Activated CD8-positive, alpha-beta memory T cell treated with anti-CD3 and anti-CD28 coated beads, Interleukin-2, amount 50 U/mL, for 48 hours (primary cell): ENCODE data around the gene CYTL1.
"Not testable (repeated sequence)": the region's sequence is repeated elsewhere in the genome, so short reads cannot be mapped to it uniquely, and the experiment has no call there.

Source experiments
- DNase-seq: peaks from one replicate; pipeline ENCODE4 v3.0.0-alpha.2; 2020

CYTL1 gene

DNA sequence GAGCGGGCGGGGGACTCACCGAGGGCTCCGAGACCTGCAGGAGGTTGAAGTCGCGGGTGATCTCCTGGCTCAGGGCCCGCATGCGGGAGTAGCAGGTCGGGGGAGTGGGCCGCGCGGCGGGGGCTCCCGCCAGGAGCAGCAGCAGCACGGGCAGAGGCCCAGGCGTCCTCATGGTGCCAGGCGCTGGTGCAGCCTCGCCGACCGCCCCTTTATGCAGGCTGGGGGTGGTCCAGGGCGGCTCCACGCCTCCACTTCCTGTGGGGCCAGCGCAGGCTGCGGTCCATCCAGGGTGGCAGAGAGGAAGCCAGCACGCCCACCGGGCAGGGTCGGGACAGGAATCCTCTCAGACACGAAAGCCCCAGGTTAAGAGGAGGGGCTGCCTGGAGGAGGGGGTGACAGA is at the start of gene CYTL1:
Gene CYTL1, minus strand, starts transcription at position 185 of the 400 bp plus-strand sequence. Its CDS starts 13 bp downstream, at position 172.
- no peak for DNase-seq

GRCh38 chr4:5067908-5068307 is 48.6 kb upstream of the CYTL1 start:
- no peak for DNase-seq

DNA sequence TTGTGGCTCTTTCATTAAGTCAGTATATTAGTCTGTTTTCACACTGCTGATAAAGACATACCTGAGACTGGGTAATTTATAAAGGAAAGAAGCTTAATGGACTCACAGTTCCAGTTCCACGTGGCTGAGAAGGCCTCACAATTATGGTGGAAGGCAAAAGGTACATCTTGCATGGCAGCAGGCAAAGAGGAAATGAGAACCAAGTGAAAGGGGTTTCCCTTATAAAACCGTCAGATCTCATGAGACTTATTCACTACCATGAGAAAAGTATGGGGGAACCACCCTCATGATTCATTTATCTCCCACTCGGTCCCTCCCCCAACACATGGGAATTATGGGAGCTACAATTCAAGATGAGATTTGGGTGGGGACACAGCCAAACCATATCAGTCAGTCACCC is 47.7 kb upstream of the CYTL1 start:
- DNase-seq, result not testable (repeated sequence)

DNA sequence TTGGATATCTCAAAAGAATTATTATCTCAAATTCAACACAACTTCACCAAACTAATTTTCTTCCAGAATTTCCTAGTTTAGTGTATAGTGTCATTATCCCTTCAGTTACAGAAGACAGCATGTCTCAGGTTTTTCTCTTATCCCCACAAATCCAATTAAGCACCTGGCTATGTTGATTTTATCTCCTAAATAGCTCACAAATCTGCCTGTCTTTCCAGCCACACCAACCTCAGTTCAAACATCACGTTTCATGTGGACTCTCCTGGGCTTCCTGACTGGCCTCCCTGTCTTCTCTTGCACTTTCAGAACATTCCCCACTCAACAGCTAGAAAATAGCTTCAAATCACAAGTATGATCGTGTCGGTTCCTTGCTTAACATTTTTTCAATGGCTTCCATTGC is 46.8 kb upstream of the CYTL1 start:
- DNase-seq, result no peak

GRCh38 chr4:5055411-5055810 is 36.2 kb upstream of the CYTL1 start:
- DNase-seq, result no peak

DNA sequence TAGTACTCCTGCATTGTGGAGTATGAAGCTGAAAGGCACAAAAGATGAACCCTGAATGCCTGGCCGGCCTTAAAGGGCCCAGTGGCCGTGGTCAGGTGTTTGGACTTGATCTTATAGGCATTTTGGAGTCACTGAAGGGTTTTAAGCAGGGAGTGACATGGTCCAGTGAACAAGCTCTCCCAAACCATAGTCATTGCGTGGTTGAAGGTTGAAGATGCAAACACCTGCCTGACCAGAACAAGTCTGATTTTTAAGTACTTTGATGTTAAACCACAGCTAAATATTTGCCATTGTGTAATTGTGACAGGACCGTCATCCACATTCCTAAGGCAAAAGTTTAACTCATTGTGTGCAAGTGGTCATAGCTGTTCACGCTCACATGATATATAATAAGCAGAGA is 35.3 kb upstream of the CYTL1 start:
- DNase-seq, result no peak

GRCh38 chr4:5052726-5053425 is 33.6 kb upstream of the CYTL1 start:
- DNase-seq, result no peak

DNA sequence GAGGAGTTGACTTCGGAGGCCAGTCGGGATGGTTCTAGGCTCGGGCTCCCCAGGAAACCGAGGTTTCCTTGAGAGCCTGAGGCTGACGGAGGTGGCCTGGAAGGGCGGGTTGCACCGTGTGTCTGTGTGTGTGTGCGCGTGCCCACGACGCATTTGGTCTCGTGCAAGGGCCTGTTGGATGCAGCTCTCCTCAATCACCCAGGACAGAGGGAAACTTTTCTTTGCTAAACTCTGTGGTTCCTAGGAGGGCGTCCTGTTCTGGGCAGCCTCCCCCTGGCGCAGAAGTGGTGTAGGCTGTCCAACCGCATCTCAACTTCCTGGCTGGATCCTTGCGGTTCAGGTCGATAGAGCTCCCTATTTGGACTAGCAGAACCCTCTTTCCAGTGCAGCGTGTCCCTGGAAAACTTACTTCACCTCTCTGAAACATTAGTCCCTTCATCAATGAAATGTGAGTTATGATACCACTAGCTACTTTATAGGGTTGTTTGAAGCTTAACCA is 33.0 kb upstream of the CYTL1 start:
- no peak for DNase-seq

- peak; percentile 58 for DNase-seq
These were observed 32.3 kb upstream of the CYTL1 start, which contains the start of gene STK32B for GRCh38 chr4:5051278-5052203. Gene STK32B (plus strand): TSS chr4:5051480.

DNA sequence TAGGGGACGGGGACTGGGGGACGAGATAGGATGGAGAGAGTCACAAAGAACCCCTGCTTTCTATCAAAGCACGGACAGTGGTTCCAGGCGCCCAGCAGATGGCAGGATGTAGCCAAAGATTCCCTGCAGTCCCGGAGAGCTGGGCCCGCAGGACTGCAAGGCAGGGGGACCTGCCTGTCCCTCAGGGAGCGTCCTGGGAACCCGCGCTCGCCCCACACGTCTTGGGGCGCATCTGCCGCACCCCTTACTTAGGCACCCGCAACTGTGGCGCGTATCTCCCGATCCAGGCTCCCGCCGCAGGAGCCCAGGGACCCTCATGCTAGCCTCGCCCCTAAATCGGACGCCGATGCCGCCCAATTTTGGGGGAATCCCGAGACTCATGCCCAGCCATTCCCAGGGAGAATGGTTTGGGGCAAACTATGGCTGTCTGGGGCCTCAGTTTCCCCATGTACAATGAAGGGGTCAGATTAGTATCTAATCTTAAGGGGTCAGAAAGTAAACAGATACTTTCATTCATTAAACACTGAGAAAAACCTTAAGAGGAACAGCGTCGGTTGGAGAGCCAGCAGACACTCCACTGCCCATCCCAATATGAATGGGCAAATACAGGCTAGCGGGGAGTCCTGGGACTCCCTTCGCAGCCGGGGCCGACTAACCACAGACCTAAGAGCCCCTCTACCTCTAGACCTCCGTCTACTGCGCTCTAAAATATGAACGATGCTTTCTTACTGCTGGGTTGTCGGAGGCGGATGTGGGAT is 31.4 kb upstream of the CYTL1 start:
- DNase-seq, result peak; percentile 58

DNA sequence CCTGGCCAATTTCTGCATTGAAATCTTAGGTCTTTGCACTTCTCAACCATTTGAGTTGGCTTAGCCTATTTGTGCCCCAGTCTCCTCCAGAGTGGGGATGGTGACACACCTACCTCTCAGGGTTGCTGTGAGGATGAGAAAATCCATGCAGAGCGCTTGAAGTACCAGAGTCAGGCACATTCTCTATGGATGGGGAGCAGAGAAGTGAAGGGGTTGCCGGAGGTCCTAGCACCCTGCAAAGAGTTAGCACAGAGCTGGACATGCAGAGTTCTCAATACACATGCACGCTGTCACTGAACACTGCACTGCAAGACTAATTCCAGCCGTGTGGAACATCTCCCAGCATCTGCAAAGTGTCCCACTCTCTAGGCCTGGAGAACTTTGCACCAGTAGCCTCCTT is 29.5 kb upstream of the CYTL1 start:
- DNase-seq, result no peak

DNA sequence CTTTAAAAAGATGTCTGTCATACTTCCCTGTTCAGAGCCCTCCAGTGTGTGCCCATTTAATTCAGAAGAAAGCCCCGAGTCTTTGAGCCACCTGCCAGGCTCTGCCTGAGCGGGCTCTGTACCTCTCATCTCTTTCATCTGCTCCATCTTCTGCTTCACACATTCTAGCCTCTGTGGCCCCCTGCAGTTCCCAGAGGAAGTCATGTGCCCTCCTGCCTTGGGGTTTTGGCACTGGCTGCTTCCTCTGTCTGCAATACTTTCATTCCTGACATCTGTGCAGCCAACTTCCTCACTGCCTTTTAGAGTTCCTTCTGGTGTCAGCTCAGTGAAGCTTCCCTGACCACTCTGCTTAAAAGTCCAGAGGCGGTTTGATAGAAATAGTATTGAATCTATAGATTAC is 25.8 kb upstream of the CYTL1 start:
- no peak for DNase-seq

GRCh38 chr4:5044341-5044740 is 25.1 kb upstream of the CYTL1 start:
- DNase-seq, result no peak

DNA sequence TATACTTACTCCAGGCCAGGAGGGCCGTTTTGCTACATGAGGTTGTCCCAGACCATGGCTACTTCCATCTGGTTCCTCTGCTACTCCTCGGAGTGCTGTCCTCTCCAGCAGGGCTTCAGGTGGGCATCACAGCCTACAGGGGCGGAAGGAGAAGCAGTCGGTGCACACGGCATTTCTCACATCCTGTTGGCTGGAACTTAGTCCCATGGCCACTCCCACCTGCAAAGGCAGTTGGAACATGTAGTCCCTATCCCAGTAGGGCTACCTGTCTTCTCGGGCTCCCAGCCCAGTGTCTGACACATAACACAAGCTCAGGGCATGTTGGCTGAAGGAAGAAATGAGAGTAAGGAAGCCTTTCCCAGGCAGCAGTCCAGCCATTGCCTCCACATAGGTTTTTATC is 24.3 kb upstream of the CYTL1 start:
- DNase-seq, result no peak

DNA sequence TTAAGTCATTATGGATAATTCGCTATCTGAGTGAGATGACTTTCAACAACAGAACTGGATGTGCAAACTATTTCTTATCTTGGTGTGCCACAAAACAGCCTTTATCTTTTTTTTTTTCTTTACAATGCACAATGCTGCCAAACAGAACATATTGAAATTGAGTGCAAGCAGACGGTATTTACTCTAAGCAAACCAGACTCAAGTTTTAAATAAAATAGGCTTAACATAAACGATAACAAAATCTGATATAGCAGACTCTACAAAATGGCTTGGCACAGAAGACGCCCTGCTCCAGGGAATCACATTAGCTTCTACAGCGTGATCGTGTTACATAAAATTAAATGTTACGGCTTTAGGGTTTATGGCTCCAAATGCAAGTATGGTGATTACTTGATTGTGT is 22.4 kb upstream of the CYTL1 start:
- DNase-seq, result no peak

DNA sequence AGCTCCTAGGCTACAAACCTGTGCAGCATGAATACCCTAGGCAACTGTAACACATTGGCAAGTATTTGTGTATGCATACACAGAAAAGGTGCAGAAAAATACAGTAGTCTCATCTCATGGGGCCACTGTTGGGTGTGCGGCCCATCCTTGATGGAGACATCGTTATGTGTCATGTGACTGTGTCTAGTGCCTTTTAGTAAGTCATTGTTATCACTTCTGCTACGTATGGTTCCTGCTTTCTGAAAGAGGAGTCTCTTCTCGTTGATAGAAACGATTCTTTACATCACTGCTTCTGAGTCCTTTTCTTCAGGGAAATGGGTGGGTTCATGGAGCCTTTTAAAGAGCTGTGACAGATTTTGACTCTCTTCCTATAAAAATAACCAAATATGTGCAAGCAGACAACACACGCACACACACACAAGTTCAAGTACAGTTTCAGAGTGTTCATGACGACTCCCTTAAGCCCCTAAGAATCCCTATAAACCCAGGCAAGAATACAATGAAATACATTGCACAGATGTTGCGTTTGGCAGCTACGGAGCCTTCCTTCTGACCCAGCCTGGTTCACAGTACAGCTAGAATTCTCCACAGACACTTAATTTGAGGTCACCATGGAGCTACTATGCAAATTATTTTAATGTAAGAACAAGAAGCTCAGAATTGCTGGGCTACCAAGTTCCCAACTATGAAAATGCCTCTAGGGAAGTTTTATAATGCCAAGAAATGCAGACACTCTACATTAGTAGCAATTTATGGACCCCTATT is 21.8 kb upstream of the CYTL1 start:
- no peak for DNase-seq

GRCh38 chr4:5039800-5040199 is 20.5 kb upstream of the CYTL1 start:
- no peak for DNase-seq

GRCh38 chr4:5037553-5038551 is 18.6 kb upstream of the CYTL1 start:
- DNase-seq, result no peak

- DNase-seq, result no peak
These were observed 17.0 kb upstream of the CYTL1 start for GRCh38 chr4:5036239-5036638.

- no peak for DNase-seq
These were observed 14.9 kb upstream of the CYTL1 start for GRCh38 chr4:5034206-5034605.

DNA sequence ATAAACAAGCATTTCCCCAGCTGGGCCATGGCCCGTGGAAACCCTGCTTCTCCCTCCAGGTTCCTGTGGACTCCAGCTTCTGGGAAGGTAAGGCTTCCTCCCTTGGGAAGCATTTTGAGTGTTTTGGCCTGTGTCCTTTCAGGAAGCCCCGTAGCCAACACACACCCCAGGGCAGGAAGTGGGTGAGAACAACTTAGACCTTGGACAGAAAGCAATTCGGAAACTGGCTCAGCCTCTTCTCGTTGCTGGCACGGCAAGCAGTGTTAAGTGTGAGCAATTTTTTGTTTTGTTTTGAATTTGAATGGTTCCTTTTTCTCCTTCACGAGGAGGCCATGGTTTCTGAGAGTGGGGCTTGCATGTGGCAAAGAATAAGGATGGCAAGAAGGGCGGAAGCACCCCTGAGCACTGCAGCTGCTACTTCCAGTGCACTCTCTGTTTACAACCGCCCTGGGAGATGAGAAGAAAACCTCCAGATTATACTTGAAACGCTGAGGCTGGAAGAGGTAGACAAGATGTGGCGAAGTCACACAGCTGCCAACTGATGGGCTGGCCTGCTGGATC is 14.1 kb upstream of the CYTL1 start:
- DNase-seq, result no peak
